NCI-H1092 (cell line): ENCODE results near the gene PCNX3.
"Not testable (repeated sequence)": the region's sequence is repeated elsewhere in the genome, so short reads cannot be mapped to it uniquely, and the experiment has no call there.

Experiments used
- DNase-seq: peaks from one replicate; lab custom pipeline; 2025; lab: John Stamatoyannopoulos, UW

Gene PCNX3

GRCh38 chr11:65654375-65655349, 39.1 kb downstream of the PCNX3 start:
- DNase-seq = no peak

GRCh38 chr11:65655570-65656332, 40.2 kb downstream of the PCNX3 start:
- no peak for DNase-seq

GRCh38 chr11:65657426-65657825, 41.9 kb downstream of the PCNX3 start:
- no peak for DNase-seq

GRCh38 chr11:65658174-65659021, 42.8 kb downstream of the PCNX3 start:
- no peak for DNase-seq

- DNase-seq = no peak
Observed at GRCh38 chr11:65660038-65660437, 44.5 kb downstream of the PCNX3 start.

GRCh38 chr11:65660908-65661307, 45.3 kb downstream of the PCNX3 start:
- not testable (repeated sequence) for DNase-seq

- DNase-seq = no peak
Observed at GRCh38 chr11:65661599-65662246, 46.1 kb downstream of the PCNX3 start.

GRCh38 chr11:65662247-65662798, 46.7 kb downstream of the PCNX3 start:
- DNase-seq = no peak

- DNase-seq = peak; percentile 74
Observed at GRCh38 chr11:65662799-65663638, 47.4 kb downstream of the PCNX3 start, which contains the start of gene RELA. Gene RELA, minus strand, starts transcription at chr11:65662916. Its CDS starts 84 bp downstream, at chr11:65662832.

- no peak for DNase-seq
Observed at GRCh38 chr11:65663639-65664200, 48.1 kb downstream of the PCNX3 start.

GRCh38 chr11:65672180-65672860, 56.7 kb downstream of the PCNX3 start:
- no peak for DNase-seq

GRCh38 chr11:65672982-65673381, 57.4 kb downstream of the PCNX3 start:
- DNase-seq = no peak

- DNase-seq = no peak
Observed at GRCh38 chr11:65680192-65680743, 64.7 kb downstream of the PCNX3 start.

- not testable (repeated sequence) for DNase-seq
Observed at GRCh38 chr11:65683480-65683879, 67.9 kb downstream of the PCNX3 start.

GRCh38 chr11:65685981-65686380, 70.4 kb downstream of the PCNX3 start:
- no peak for DNase-seq
